Peyer's patch (tissue), 4 donors: ENCODE data around the gene HJURP.

ENCODE experiments used
- CTCF ChIP-seq, 6 experiments: fragments of 450-650 bp in 4 of 6; fragments of 200-600 bp in 2 of 6; sonication (generic) in 1 of 6; IDR thresholded peaks; one replicate each; pipeline ENCODE4 v1.5.1; 2017 to 2019; ENCODE audit warnings: antibody characterized with exemption in 6 of 6, mild to moderate bottlenecking in 3 of 6, moderate library complexity in 1 of 6
- POLR2A ChIP-seq, 2 donors: fragments of 450-650 bp; IDR thresholded peaks; one replicate each; pipeline ENCODE4 v1.5.1; 2017; ENCODE audit warnings: antibody characterized with exemption in 2 of 2, mild to moderate bottlenecking in 2 of 2, moderate library complexity in 2 of 2

GRCh38 chr2:233832414-233832813, 21.9 kb downstream of the HJURP start:
- TF ChIP-seq CTCF (IDR thresholded peaks at IDR 0.05) (no peak), POLR2A (IDR thresholded peaks at IDR 0.05) (no peak)
